ENCODE data around the gene KHDC3L.

Gene KHDC3L

GRCh38 chr6:73394577-73395354 lies 32.3 kb downstream of the KHDC3L start, which contains the start of gene DDX43:
Gene DDX43, plus strand, starts transcription at chr6:73394828. Its CDS starts 78 bp downstream, at chr6:73394906.
- TF ChIP-seq MYC (IDR thresholded peaks at IDR 0.05; ENCODE audit: low read depth, low read length), result no peak
- no peak for TF ChIP-seq MAX (IDR thresholded peaks at IDR 0.05; ENCODE audit: low read depth, low read length)
- TF ChIP-seq POLR2A (IDR thresholded peaks at IDR 0.05; ENCODE audit: extremely low read depth, insufficient read length), result no peak
- no peak for TF ChIP-seq CTCF (IDR thresholded peaks at IDR 0.05; ENCODE audit: low read depth, low read length)
- DNase-seq (ENCODE audit: low read depth), result no peak
- H3K4me3 ChIP-seq (ENCODE audit: low read depth, low read length), result no peak within 1 kb of the TSS

DNA sequence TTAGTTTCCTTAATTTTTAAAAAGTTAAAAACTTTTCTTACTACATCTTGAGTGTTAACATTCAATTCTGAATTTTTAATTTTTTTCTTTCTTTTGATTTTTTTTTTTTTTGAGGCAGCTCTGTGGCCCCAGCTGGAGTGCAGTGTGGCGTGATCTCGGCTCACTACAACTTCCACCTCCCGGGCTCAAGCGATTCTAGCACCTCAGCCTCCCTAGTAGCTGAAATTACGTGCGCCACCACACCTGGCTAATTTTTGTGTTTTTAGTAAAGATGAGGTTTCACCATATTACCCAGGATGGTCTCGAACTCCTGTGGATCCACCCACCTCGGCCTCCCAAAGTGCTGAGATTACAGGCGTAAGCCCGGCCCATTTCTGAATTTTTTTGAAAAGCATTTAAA lies 33.4 kb downstream of the KHDC3L start:
- no peak for TF ChIP-seq CTCF (IDR thresholded peaks at IDR 0.05; ENCODE audit: low read depth, low read length)
- no peak for TF ChIP-seq MYC (IDR thresholded peaks at IDR 0.05; ENCODE audit: low read depth, low read length)
- TF ChIP-seq POLR2A (IDR thresholded peaks at IDR 0.05; ENCODE audit: extremely low read depth, insufficient read length), result no peak
- TF ChIP-seq MAX (IDR thresholded peaks at IDR 0.05; ENCODE audit: low read depth, low read length), result no peak
- DNase-seq (ENCODE audit: low read depth), result no peak
- H3K4me3 ChIP-seq (ENCODE audit: low read depth, low read length), result no peak overlapping the region

DNA sequence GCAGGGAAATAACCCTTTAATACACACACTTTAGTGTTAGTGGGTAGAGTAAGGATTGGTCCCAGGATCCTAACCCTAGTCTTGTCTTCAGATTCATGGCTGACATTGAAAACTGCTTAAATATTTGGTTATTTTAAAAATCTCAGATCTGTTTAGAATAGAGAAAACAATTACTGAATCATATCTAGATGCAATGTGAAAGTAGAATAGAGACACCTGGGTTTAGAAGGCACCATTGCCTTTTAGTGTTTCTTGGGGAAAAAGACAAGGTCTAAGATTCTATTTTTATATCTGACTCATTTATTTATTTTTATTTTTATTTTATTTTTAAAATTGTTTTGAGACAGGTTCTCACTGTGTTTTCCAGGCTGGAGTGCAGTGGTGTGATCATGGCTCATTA lies 38.2 kb downstream of the KHDC3L start:
- DNase-seq (ENCODE audit: low read depth), result no peak
- H3K4me3 ChIP-seq (ENCODE audit: low read depth, low read length), result no peak overlapping the region
- TF ChIP-seq POLR2A (IDR thresholded peaks at IDR 0.05; ENCODE audit: extremely low read depth, insufficient read length), result no peak
- no peak for TF ChIP-seq MAX (IDR thresholded peaks at IDR 0.05; ENCODE audit: low read depth, low read length)
- no peak for TF ChIP-seq MYC (IDR thresholded peaks at IDR 0.05; ENCODE audit: low read depth, low read length)
- TF ChIP-seq CTCF (IDR thresholded peaks at IDR 0.05; ENCODE audit: low read depth, low read length), result no peak

DNA sequence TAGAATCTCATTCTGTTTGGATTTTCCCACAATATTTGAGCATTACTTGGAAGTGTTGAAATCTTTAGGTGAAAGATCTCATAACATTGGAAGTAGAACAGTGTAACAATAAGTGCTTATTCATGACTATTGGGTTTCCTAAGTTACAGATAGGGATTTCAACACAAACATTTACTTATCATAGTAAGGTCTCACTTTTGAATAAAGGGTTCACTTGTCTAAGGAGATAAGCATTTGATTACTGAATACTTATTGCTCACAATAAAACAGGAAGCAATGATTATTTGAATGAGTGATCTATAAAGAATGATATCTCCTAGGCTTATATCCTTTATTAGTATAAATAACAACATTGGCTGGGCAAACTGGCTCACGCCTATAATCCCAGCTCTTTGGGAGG lies 46.9 kb downstream of the KHDC3L start:
- H3K4me3 ChIP-seq (ENCODE audit: low read depth, low read length), result no peak overlapping the region
- DNase-seq (ENCODE audit: low read depth), result no peak
- TF ChIP-seq MYC (IDR thresholded peaks at IDR 0.05; ENCODE audit: low read depth, low read length) (no peak), MAX (IDR thresholded peaks at IDR 0.05; ENCODE audit: low read depth, low read length) (no peak)

- TF ChIP-seq MYC (IDR thresholded peaks at IDR 0.05; ENCODE audit: low read depth, low read length) (no peak), CTCF (IDR thresholded peaks at IDR 0.05; ENCODE audit: low read depth, low read length) (no peak), MAX (IDR thresholded peaks at IDR 0.05; ENCODE audit: low read depth, low read length) (no peak), POLR2A (IDR thresholded peaks at IDR 0.05; ENCODE audit: extremely low read depth, insufficient read length) (no peak)
- no peak for DNase-seq (ENCODE audit: low read depth)
- no peak overlapping the region for H3K4me3 ChIP-seq (ENCODE audit: low read depth, low read length)
These were observed 50.6 kb downstream of the KHDC3L start for GRCh38 chr6:73413102-73413501.

Data from NB4 (cell line).